ENCODE results near the gene IGSF9B.

IGSF9B gene

GRCh38 chr11:133919330-133920108, 37.2 kb downstream of the IGSF9B start:
- no peak for DNase-seq

DNA sequence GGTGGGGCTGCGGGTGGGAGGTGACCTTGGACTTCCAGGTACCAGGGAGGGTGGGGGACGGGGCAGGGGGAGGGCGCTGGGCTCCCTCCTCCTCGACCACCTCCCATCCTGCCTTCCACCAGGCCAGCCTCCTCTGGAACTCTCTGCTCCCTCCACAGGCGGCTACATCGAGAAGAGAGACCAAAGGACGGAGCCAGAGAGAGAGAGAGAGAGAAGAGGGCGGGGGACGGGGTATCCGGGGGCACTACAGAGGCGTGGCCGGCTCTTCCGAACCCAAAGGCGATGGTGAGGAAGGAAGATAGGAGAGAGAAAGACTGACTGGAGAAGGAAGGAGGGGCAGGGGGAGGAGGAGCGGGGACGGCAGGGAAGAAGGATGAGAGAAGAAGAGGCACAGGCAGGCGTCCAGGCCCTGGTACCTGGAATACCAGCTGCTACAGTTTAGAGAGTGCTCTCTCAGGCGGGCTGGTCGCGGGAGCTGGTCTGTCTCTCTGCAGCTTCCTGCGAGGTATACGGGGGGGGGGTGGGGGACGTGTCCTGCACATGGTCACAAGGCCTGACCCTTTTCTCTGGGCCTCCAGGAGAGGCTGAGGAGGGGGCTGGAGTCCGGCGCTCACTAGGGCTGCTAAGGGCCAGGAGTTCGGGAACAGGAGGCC, 38.0 kb downstream of the IGSF9B start:
- DNase-seq, result no peak

- no peak for DNase-seq
Measured at GRCh38 chr11:133917921-133918607, 38.7 kb downstream of the IGSF9B start.

DNA sequence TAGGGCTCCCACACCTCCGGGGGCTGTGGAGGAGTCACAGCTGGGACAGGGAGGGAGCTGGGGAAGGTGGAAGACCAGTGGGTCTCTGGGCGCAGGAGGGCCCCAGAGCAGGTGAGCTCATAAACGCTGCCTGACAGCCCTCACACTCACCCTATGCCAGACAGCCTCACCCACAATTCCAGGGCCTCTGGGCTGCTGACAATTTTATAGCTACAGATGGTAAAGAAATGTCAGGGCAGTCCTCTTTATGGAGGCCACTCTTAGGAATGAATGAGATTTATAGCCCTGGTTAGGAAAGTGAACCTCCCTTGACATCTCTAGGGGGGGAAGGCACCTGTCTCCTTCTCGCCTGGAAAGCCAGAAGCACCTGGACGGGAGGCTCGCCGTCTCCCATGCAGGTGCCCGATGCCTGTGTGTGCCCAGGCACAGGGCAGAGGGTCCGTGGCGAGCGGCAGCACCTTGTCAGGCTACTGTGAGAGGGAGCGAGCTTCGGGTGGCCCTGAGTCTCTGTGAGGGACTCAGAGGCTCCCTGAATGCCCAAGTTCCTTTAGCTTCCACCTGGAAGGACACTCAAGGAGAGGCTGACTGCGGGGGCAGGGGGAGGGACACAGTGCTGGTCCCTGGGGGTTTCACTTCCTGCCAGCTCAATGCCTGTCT, 39.9 kb downstream of the IGSF9B start:
- no peak for DNase-seq

DNA sequence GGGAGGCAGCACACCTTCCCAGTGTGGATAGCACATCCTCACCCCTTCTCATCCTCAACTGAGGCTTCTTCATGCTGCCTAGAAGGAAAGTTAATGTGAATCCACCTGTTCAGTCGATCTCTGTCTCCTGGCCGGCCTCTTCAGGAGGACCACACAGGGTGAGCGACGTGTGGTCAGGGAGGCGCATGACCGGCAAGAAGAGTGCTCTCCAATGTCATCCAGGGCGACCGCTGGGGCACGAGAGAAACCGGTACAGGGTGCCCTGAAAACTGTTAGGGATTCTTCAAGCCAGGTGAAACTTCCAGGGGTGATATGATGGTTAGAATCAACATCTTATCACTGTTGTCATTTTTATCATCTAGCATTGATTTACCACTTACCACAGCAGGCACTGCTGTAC, 43.0 kb downstream of the IGSF9B start:
- no peak for DNase-seq

DNA sequence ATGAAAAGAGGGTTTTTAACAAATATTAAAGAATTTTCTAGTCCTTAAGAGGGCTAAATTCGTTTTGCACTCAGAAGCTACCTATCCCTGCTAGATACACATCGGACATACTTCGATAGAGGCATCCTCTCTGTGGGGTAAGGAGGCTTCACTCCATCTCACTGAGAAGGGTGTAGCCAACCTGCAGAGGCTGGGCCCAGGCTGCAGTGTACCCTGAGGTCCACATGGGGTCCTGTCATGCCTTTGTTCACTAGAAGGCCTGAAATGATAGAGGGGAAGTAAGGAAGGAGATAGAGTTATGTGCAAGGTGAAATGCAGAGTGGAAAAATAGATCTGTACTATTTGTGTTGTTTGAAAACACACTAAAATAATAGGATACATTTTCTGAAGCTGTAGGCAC, 45.6 kb downstream of the IGSF9B start:
- DNase-seq, result no peak

DNA sequence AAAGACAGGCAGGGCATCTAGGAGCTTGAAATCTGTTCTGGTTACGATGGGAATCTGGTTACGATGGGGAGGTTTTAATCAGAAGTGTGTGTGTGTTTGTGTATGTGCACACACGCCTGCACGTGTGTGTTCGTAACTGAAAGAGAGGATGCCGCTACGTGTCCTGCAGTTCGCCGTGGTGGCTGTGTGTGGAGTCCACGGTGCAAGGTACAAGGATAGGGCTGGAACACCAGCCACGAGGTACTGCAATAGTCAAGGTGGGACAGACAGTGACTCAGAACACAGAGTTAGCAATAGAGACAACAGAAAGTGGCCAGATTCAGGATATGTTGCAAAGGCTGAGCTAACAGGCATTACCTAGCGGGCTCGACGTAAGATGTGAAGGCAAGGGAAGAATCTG, 46.7 kb downstream of the IGSF9B start:
- no peak for DNase-seq

DNA sequence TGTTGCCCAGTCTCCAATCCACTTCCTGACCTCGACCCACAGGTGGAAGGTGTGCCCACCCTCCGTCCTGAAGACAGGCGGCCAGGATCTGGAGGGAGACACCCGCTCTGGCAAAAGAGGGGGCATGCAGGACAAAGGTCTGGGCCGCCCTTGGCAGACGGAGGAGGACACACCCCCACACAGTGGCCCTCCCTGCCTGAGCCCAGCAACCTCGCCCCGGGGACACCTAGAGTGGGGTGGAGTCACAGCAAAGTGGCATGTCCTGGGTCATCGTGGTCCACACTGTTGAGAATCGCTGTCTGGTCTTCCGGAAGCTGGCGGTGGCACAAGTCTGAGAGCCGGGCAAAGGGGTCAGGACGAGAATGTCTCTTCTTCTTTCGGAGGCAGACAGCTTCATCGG, 47.9 kb downstream of the IGSF9B start:
- DNase-seq, result no peak

GRCh38 chr11:133907841-133908241, 48.9 kb downstream of the IGSF9B start:
- no peak for DNase-seq

DNA sequence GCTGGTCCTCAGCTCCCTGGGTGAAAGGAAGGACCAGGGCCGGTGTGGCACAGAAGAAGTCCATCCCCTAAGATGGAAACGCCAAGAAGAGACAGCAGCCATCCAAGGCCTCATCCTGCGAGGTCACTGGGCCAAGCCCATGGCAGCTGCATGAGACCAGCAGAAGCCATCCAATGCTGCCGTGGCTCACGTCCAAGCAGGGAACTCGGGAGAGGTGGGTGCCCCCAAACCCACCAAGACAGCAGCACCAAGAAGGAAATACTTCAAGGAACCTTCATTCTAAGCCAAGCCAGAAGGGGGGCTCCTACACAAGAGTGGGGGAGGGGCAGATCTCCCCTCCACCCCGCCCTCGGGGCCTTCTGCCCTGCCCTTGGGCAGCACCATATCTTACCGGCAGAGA, 49.6 kb downstream of the IGSF9B start:
- DNase-seq, result no peak

DNA sequence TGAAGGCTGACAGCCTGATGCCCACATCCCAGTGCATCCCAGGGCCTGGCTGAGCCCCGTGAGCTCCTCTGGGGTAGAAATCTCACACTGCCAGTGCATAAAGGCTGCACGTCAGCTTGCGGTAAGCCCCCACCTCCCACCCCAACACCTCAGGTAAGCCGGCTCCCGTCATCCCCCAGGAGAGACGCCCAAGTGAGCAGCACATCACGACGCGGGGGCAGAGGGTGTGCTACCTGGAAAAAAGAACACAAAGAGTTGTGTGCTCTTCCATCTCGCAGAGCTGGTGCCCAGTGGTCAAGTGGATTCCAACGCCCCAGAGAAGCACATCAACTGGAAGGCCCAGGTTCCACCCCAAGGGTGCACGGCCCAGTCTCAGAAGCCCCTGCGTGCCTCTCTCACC, 50.0 kb downstream of the IGSF9B start:
- DNase-seq, result no peak

DNA sequence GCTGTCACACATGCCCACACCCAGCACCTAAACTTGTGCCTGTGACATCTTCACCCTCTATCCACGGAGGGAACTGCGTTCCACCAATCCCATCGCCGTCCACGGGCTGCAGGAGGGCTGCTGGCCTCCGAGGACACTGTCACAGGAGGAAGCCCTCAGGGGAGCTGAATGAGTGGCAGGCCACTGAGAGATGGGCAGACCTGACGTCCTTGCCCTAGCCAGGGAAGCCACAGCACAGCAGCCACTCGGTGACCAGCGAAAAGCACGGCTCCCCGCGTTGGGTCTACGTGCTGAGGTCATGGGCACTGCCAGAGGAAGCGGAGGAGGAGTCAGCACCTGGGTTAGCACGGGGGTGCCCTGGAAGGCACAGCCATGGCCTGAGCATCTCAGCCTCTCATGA, 50.5 kb downstream of the IGSF9B start:
- DNase-seq, result no peak

- no peak for DNase-seq
Measured at GRCh38 chr11:133905677-133906156, 51.1 kb downstream of the IGSF9B start.

- DNase-seq, result no peak
Measured at GRCh38 chr11:133904818-133905515, 51.8 kb downstream of the IGSF9B start.

DNA sequence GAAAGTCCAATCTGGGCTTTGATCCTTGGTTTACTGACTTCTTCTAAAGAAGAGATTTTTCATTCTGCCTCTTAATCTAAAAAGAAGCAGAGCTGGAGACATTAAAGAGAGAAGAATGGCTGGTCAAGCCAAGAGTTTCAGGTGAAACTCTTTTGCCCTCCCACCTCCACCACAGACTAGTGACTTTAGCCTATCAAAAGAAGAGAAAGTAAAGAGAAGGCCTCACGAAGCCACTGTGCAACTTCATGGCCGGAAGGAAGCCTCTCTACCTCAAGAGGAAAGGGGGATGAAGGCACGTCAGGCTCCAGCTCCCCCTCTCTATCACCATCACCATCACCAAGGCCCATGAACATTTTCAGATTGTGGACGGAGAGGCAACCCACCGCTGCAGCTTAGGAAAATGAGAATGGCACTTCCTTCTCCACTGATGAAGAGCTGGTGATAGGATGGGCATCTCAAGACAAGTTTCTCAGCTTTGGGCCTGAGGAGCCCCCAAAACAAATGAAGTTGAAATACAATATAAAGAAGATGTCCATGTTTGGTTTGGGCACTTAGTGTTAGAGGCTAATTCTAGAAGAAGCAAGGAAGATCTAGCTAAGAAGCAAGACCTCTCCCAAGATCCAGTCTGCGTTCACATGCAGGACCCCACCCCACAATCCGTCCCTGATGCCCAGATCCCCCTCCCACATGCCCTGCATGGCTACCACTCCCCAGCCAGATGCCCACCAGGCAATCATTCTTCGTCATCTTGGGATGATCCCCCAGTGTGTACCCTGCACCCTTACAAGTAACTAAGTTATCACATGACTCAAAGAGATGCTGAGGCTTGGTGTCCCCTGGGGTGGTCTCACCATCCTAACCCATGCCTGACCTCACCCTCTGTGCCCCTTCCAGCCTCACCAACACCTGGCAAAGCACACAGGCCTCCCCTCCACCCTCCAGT, 52.6 kb downstream of the IGSF9B start:
- no peak for DNase-seq

- DNase-seq, result no peak
Measured at GRCh38 chr11:133903056-133903455, 53.7 kb downstream of the IGSF9B start.

DNA sequence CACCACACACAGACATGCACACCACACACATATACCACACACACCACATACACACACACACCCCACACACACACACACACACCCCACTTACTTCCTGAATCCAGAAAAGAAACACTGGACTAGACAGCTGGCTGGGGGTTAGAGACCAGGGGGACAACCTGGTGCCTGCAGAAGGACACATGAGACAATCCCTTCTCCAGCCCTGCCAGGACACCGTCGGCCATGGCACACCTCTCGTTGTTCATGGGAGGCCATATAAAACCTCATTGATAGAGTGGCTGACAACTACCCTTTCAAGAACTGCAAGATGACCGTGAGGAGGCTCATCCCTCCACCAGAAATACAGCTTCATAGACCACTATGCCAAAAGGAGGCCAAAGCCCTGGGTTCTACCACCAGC, 54.3 kb downstream of the IGSF9B start:
- no peak for DNase-seq

GRCh38 chr11:133901999-133902398, 54.8 kb downstream of the IGSF9B start:
- DNase-seq, result no peak

- DNase-seq, result no peak
Measured at GRCh38 chr11:133901316-133901715, 55.5 kb downstream of the IGSF9B start.

DNA sequence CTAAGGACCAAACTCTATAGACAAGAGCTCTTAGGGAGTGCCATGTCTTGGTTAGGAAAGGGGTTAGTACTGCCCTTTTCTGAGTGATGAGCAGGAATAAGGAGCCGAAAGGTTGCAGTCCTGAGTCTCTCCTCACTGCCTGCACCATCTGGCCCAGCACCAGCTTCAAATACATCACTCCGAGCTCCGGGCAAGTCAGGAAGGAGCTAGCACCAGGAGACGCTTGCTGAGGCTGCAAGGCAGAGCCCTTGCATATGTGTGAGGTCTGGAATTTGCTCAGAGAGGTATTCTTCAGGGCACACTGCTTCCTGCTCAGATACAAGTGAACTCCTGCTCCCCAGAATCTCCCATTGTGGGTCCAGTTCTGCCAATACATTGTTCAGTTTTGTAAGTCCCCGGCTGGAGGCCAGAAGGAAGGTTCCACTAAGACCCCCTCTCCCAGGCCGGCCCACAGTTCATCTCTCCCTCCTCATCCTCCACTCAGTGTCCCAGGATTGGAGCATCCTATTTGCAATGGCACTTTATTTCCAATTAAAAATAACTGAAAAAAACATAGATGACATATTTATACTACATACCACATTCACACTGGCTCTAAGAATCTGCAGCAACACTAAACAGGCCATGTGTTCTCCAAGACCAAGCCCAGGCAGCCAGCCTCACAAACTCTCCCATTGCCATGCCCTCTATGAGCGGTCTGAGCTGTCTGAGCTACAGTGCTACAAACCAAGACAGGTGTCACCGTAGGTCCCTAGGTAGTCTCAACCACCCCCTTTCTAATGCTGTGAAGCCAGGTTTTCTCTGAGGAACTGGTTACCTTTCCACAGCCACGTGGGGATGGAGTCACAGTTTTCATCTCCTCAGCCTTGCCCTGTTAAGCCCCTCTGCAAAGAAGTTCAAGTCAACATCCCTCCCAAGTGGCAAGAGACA, 56.3 kb downstream of the IGSF9B start:
- DNase-seq, result no peak

- no peak for DNase-seq
Measured at GRCh38 chr11:133898770-133899115, 58.0 kb downstream of the IGSF9B start.
